ENCODE data around the gene C1RL. TPM values are rescaled to one million over a fixed set of nuclear protein-coding genes. Genes with fewer than 3 reads are reported as not detected.

Gene C1RL
- total RNA-seq, 1 donor from 2014 or later = 11.0 TPM

DNA sequence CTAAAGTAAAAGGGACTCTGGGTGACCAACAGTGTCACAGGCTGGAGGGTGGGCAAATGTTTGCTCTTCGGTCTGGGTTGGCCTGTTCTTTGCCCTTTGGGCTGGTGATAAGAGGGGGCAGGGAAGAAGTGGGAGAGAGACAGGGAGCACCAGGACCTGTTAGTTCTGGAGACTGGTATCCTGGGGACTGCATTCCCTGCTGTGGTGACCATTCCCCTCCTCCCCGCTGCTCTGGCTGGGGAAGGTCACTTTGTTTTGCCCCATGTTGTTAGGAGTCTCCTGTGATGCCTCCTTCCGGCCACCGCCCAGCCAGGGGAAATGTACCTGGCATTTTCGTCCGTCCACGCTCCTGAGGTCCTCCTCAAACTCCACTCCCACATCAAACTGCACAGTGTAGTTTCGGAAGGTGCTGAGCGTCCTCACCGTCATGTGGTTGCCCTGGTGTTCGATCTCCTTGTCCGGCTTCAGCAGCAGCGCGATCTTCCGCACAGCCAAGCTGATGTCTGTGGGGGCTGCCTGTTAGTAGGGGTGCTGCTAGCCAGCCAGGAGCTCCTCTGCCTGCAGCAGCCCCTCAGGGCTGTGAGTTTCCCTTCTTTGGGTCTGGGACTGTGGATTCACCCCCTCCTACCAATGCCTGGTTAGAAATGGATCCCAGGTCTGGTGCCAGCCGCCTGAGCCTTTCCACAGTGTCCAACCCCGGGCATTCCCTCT lies 19.1 kb upstream of the C1RL start:
- DNase-seq (ENCODE audit: low read depth) = no peak
- Mint-ChIP-seq H3K4me1 (ENCODE audit: low read depth, unreplicated experiment) (peaks cover 2% of the 10 kb centered on the region), H3K9me3 (ENCODE audit: unreplicated experiment) (no peaks in the 10 kb centered on the region), H3K27me3 (ENCODE audit: low read depth, unreplicated experiment) (peaks cover 38% of the 10 kb centered on the region), H3K27ac (ENCODE audit: unreplicated experiment) (no peak overlapping the region), H3K36me3 (ENCODE audit: low read depth, unreplicated experiment) (peaks cover under 1% of the 10 kb centered on the region), H3K4me3 (ENCODE audit: unreplicated experiment) (no peak overlapping the region)
- no peaks in the 10 kb centered on the region for H3K9me3 ChIP-seq (ENCODE audit: insufficient read depth, low read depth, low read length)
- peaks cover 13% of the 10 kb centered on the region for H4K20me1 ChIP-seq (ENCODE audit: insufficient read depth, low read length)
- no peaks in the 10 kb centered on the region for H3K79me2 ChIP-seq (ENCODE audit: insufficient read depth, low read length)
- H3K9ac ChIP-seq (ENCODE audit: low read length) = no peak overlapping the region
- no peak for TF ChIP-seq EZH2 (IDR thresholded peaks at IDR 0.05; ENCODE audit: insufficient read depth, low read length)
- TF ChIP-seq, protein P1, sequence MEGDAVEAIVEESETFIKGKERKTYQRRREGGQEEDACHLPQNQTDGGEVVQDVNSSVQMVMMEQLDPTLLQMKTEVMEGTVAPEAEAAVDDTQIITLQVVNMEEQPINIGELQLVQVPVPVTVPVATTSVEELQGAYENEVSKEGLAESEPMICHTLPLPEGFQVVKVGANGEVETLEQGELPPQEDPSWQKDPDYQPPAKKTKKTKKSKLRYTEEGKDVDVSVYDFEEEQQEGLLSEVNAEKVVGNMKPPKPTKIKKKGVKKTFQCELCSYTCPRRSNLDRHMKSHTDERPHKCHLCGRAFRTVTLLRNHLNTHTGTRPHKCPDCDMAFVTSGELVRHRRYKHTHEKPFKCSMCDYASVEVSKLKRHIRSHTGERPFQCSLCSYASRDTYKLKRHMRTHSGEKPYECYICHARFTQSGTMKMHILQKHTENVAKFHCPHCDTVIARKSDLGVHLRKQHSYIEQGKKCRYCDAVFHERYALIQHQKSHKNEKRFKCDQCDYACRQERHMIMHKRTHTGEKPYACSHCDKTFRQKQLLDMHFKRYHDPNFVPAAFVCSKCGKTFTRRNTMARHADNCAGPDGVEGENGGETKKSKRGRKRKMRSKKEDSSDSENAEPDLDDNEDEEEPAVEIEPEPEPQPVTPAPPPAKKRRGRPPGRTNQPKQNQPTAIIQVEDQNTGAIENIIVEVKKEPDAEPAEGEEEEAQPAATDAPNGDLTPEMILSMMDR (IDR thresholded peaks at IDR 0.05; ENCODE audit: insufficient read depth, low read depth, low read length) = no peak
- H3K27me3 ChIP-seq (ENCODE audit: insufficient read depth, low read length) = peaks cover 4% of the 10 kb centered on the region
- H3K4me3 ChIP-seq (ENCODE audit: insufficient read depth, low read depth, low read length) = no peak overlapping the region
- no peak overlapping the region for H3K27ac ChIP-seq (ENCODE audit: low read depth, low read length)
- H3K4me2 ChIP-seq (ENCODE audit: low read length) = no peak overlapping the region
- H2AFZ ChIP-seq (ENCODE audit: low read depth, low read length) = no peak overlapping the region
- H3K36me3 ChIP-seq (ENCODE audit: insufficient read depth, low read length) = no peaks in the 10 kb centered on the region
- no peak for FAIRE-seq
- peaks cover 12% of the 10 kb centered on the region for H3K4me1 ChIP-seq (ENCODE audit: insufficient read depth, low read length)

DNA sequence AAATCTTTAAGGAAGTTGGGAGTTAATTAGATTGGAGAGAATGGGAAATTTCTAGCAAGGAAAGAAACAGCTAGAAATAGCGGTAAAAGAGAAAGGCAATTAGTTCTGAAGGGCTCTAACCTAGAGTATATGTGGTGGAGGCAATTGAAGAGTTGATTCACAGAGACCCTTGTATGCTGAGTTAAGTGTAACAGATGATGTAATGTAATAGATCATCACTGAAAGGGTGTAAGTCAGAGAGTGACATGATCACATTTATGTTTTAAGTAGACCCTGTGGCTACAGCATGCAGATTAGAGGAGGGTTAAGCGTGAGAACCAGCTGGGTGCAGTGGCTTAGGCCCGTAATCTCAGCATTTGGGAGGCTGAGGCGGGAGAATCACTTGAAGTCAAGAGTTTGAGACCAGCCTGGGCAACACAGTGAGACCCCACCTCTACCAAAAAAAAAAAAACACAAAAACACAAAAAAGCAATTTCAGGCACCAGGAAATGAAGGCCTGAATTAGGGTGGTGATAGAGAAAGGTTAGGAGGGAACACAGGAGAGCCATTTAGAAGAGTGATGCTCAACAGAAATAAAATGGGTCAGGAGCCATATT lies 16.7 kb upstream of the C1RL start:
- Mint-ChIP-seq H3K4me3 (ENCODE audit: unreplicated experiment) (no peak overlapping the region), H3K27ac (ENCODE audit: unreplicated experiment) (no peak overlapping the region), H3K36me3 (ENCODE audit: low read depth, unreplicated experiment) (no peaks in the 10 kb centered on the region), H3K9me3 (ENCODE audit: unreplicated experiment) (no peaks in the 10 kb centered on the region), H3K4me1 (ENCODE audit: low read depth, unreplicated experiment) (no peaks in the 10 kb centered on the region), H3K27me3 (ENCODE audit: low read depth, unreplicated experiment) (peaks cover 42% of the 10 kb centered on the region)
- no peaks in the 10 kb centered on the region for H4K20me1 ChIP-seq (ENCODE audit: insufficient read depth, low read length)
- H3K79me2 ChIP-seq (ENCODE audit: insufficient read depth, low read length) = no peaks in the 10 kb centered on the region
- H3K9ac ChIP-seq (ENCODE audit: low read length) = no peak overlapping the region
- no peak overlapping the region for H2AFZ ChIP-seq (ENCODE audit: low read depth, low read length)
- no peak overlapping the region for H3K4me2 ChIP-seq (ENCODE audit: low read length)
- H3K9me3 ChIP-seq (ENCODE audit: insufficient read depth, low read depth, low read length) = no peaks in the 10 kb centered on the region
- FAIRE-seq (no peak), DNase-seq (ENCODE audit: low read depth) (no peak)
- peaks cover 4% of the 10 kb centered on the region for H3K27me3 ChIP-seq (ENCODE audit: insufficient read depth, low read length)
- peaks cover 9% of the 10 kb centered on the region for H3K4me1 ChIP-seq (ENCODE audit: insufficient read depth, low read length)
- no peak overlapping the region for H3K4me3 ChIP-seq (ENCODE audit: insufficient read depth, low read depth, low read length)
- TF ChIP-seq EZH2 (IDR thresholded peaks at IDR 0.05; ENCODE audit: insufficient read depth, low read length) = no peak
- TF ChIP-seq, protein P1 (IDR thresholded peaks at IDR 0.05; ENCODE audit: insufficient read depth, low read depth, low read length) = no peak
- no peak overlapping the region for H3K27ac ChIP-seq (ENCODE audit: low read depth, low read length)
- no peaks in the 10 kb centered on the region for H3K36me3 ChIP-seq (ENCODE audit: insufficient read depth, low read length)

Data from astrocyte (in vitro differentiated cells and primary cell).